ENCODE results near the gene PLD1.

Gene PLD1

DNA sequence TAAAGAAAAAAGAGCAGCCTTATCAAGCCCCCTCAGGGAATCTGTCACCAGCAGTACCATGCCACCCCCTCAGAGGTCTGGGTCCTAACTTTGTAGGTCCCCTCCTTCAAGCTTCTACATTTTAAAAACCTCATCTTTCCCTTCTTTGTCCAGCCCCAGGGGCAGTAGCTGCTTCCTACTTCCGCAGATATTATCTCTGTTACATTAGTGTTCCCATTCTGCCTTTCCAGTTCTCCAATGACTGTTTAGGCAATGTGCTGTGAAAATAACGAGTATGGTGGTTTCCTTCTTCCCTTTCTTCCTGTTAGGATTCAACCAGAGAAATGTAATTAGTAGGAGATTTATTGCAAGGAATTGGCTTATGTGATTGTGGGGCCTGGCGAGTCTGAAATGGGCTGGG, 224.0 kb downstream of the PLD1 start:
- TF ChIP-seq, protein P1, sequence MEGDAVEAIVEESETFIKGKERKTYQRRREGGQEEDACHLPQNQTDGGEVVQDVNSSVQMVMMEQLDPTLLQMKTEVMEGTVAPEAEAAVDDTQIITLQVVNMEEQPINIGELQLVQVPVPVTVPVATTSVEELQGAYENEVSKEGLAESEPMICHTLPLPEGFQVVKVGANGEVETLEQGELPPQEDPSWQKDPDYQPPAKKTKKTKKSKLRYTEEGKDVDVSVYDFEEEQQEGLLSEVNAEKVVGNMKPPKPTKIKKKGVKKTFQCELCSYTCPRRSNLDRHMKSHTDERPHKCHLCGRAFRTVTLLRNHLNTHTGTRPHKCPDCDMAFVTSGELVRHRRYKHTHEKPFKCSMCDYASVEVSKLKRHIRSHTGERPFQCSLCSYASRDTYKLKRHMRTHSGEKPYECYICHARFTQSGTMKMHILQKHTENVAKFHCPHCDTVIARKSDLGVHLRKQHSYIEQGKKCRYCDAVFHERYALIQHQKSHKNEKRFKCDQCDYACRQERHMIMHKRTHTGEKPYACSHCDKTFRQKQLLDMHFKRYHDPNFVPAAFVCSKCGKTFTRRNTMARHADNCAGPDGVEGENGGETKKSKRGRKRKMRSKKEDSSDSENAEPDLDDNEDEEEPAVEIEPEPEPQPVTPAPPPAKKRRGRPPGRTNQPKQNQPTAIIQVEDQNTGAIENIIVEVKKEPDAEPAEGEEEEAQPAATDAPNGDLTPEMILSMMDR (conservative IDR thresholded peaks at IDR 0.05; ENCODE audit: low read length): no peak
- no peak for DNase-seq (ENCODE audit: low read depth)
- H3K4me3 ChIP-seq (ENCODE audit: low read length): no peak overlapping the region

DNA sequence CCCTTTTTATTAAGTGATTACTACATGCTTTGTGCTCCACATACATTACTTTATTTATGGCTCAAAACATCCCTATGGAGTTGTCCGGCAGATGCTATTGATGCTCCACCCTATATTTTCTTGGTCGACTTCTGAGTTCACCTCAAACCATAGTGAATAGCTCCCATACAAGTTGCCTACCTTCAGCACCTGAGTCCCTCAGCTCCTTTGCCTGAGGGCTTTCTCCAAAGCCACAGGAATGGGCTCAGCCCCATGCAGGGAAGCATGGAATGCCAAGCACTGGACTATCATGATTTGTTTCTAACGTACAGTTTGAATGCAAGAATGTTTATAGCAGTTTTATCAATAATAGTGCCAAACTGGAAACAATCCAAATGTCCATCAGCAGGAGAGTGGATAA, 225.2 kb downstream of the PLD1 start:
- DNase-seq (ENCODE audit: low read depth): no peak
- TF ChIP-seq, protein P1 (conservative IDR thresholded peaks at IDR 0.05; ENCODE audit: low read length): no peak
- no peak overlapping the region for H3K4me3 ChIP-seq (ENCODE audit: low read length)

DNA sequence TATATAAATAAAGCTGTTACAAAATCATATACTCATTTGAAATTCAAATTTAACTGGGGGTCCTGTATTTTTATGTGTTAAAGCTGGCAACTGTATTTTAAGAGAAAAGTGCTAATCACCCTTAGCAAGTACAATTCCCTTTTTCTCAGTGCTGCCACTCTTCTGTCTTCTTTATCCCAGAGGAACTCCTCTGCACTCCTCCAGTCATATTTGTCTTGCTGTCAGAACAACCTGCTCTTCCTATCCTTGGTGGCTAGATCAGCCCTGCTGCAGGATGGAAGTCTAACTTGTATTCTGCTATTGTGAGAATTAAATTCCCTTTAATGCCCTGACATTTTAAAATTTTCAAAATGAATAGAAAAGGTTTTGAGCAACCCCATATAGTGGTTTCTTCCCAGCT, 226.2 kb downstream of the PLD1 start:
- no peak overlapping the region for H3K4me3 ChIP-seq (ENCODE audit: low read length)
- no peak for DNase-seq (ENCODE audit: low read depth)
- TF ChIP-seq, protein P1 (conservative IDR thresholded peaks at IDR 0.05; ENCODE audit: low read length): no peak

DNA sequence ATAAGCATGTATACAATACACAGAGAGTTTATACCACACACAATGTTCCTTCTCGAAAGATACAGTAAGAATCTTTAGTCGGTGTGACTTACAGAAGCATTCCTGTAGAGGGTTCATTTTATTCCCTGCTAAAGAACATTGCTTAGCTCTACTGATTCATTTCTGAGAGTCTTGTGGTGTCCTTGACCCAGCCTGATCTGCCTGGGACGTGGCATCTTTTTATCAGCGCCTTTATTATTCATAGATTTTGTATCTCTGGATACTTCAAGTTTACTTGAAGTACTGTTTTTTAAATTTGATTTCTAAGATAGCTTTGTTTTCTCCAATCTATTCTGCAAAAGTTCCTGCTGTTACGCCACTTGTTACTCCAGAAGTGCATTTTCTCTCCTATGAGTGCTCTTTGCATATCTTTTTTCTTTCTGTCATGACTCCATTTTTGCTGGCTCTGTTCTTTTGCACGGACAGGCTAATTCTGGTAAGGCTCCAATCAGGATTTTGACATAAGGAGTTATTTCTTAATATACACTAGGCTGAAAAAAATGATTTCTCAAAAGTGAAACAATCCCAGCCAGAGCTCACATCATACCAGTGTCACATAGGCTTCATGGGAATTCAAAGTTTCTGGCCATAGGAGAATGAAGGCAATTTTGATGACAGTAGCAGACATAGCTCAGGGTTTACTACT, 235.6 kb downstream of the PLD1 start:
- DNase-seq (ENCODE audit: low read depth): no peak
- H3K4me3 ChIP-seq (ENCODE audit: low read length): no peak overlapping the region
- TF ChIP-seq, protein P1 (conservative IDR thresholded peaks at IDR 0.05; ENCODE audit: low read length): no peak

DNA sequence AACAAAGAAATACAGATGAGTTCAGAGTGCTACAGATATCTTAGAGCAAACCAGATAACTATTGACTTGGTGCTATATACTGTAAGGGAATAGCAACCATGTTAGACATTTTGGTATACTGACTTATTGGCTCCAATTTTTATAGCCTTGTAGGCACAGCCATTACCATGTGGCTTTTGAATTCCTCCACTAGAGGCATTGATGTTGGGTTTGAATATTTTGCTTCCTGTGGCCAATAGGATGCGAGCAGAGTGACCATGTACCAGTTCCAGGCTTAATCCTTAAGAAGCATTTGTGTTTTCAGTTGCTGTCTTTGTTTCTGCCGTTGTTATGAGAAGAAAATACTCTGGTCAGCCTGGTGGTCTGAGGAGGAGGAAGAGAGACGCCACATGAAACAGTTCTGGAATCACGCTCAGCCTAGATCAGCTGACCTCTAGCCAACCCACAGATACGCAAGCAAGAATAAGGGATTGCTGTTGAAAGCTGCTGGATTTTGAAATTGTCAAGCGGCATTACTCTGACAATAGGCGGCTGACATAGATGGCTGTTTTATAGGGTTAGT, 240.6 kb downstream of the PLD1 start:
- TF ChIP-seq, protein P1 (conservative IDR thresholded peaks at IDR 0.05; ENCODE audit: low read length): no peak
- H3K4me3 ChIP-seq (ENCODE audit: low read length): no peak overlapping the region
- DNase-seq (ENCODE audit: low read depth): no peak

DNA sequence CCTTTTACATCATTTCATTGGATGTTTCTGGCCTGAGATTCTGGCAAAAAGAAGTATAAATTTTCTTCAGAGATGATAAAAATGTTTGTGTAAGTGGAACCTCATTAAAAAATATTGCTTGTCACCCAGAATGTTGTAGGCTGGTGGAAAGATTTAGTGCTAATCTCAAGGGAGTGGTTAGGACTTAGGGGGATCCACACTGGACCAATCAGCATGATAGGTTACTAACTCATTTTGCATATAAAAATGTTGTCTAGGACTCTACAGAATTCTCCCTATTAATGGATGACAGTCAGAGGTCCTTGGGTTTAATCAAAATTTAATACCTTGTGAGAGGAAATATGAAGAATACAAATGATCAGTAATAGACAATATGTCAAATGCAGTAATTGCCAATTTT, 241.5 kb downstream of the PLD1 start:
- H3K4me3 ChIP-seq (ENCODE audit: low read length): no peak overlapping the region
- TF ChIP-seq, protein P1 (conservative IDR thresholded peaks at IDR 0.05; ENCODE audit: low read length): no peak
- DNase-seq (ENCODE audit: low read depth): no peak

DNA sequence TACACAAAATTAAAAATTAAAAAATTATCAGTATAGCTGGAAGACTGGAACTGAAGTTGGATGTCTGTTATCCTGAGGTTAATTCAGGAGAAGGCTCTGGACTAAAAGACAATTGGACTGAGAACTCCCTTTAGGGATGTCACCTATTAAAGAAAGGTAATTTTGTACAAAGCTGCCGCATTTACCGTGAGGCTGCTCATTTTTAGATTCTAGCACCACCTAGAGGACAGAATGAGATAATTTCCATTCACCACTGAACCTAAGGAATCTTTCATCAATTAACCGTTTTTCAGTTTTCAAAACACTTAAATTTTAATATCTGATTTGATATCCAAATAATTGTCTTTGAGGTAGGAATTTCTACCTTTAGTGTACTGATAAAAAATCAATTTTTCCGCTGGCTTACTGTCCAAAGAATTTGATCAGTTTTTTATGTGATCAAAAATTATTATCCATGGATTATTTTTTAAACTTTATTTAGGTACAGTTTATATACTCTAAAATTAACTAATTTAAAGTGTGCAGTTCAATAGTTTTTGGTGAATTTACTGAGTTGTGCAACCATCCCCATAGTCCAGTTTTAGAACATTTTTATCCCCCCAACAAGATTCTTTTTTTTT, 243.4 kb downstream of the PLD1 start:
- no peak overlapping the region for H3K4me3 ChIP-seq (ENCODE audit: low read length)
- TF ChIP-seq, protein P1 (conservative IDR thresholded peaks at IDR 0.05; ENCODE audit: low read length): peak; percentile 84
- peak; percentile 30 for DNase-seq (ENCODE audit: low read depth)
